Measurements from ENCODE around the gene ZNF155.

GRCh38 chr19:43984687-43985000, 656 bp downstream of the ZNF155 start:
- TF ChIP-seq, protein P1, sequence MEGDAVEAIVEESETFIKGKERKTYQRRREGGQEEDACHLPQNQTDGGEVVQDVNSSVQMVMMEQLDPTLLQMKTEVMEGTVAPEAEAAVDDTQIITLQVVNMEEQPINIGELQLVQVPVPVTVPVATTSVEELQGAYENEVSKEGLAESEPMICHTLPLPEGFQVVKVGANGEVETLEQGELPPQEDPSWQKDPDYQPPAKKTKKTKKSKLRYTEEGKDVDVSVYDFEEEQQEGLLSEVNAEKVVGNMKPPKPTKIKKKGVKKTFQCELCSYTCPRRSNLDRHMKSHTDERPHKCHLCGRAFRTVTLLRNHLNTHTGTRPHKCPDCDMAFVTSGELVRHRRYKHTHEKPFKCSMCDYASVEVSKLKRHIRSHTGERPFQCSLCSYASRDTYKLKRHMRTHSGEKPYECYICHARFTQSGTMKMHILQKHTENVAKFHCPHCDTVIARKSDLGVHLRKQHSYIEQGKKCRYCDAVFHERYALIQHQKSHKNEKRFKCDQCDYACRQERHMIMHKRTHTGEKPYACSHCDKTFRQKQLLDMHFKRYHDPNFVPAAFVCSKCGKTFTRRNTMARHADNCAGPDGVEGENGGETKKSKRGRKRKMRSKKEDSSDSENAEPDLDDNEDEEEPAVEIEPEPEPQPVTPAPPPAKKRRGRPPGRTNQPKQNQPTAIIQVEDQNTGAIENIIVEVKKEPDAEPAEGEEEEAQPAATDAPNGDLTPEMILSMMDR (IDR thresholded peaks at IDR 0.05) = no peak
- no peak for TF ChIP-seq POLR2A (IDR thresholded peaks at IDR 0.05)
